HEK293 (cell line): ENCODE results near the gene SPTLC1.

Experiments
- CTCF ChIA-PET: fragments of 350-600 bp; formaldehyde crosslinking; extraction: SDS; loops from one replicate; lab custom pipeline; 2021; ENCODE audit warnings: antibody characterized with exemption; lab: Yijun Ruan, JAX
- POLR2A ChIA-PET: fragments of 300-600 bp; formaldehyde crosslinking; extraction: SDS; loops from one replicate; lab custom pipeline; 2020; ENCODE audit warnings: antibody characterized with exemption, inconsistent platforms; lab: Yijun Ruan, JAX
- H3K27ac ChIP-seq: fragments of 200-500 bp; sonication (Bioruptor generic); 2 replicates; pipeline ENCODE4 v1.5.1; 2014; ENCODE audit warnings: low read depth, low read length, control low read depth, inconsistent platforms; ENCODE audit errors: extremely low read depth
- H3K36me3 ChIP-seq, 2 experiments: fragments of 200-500 bp in 1 of 2; sonication (Bioruptor generic) in 1 of 2; 1 replicate in 1 of 2; 2 replicates in 1 of 2; pipeline ENCODE4 v1.5.1; 2014 to 2017; ENCODE audit warnings: inconsistent platforms in 2 of 2, low read length in 2 of 2; ENCODE audit not compliant: control insufficient read depth in 2 of 2, insufficient read depth in 1 of 2
- H3K4me1 ChIP-seq: fragments of 200-500 bp; sonication (Bioruptor generic); 2 replicates; pipeline ENCODE4 v1.5.1; 2014; ENCODE audit warnings: mild to moderate bottlenecking, low read length, inconsistent platforms; ENCODE audit not compliant: control insufficient read depth, insufficient read depth
- H3K4me3 ChIP-seq: 2 replicates; pipeline ENCODE4 v1.5.1; 2011; ENCODE audit warnings: low read depth, mild to moderate bottlenecking, control low read depth, low read length, moderate library complexity
- H3K9me3 ChIP-seq: fragments of 200-500 bp; sonication (Bioruptor generic); 2 replicates; pipeline ENCODE4 v1.5.1; 2014; ENCODE audit warnings: low read depth, low read length, inconsistent platforms; ENCODE audit not compliant: control insufficient read depth, insufficient read depth
- GLIS2 ChIP-seq: fragments of 450-650 bp; formaldehyde crosslinking; IDR thresholded peaks from 2 replicates; pipeline ENCODE4 v1.5.1; 2016; ENCODE audit warnings: missing biosample characterization, missing genetic modification characterization
- HOXA7 ChIP-seq: sonication (generic); formaldehyde crosslinking; IDR thresholded peaks from 2 replicates; pipeline ENCODE4 v1.8.1; 2022; ENCODE audit warnings: missing genetic modification reagents, borderline replicate concordance
- TSHZ1 ChIP-seq: fragments of 450-650 bp; formaldehyde crosslinking; IDR thresholded peaks from 2 replicates; pipeline ENCODE4 v1.5.1; 2016; ENCODE audit warnings: missing biosample characterization, missing genetic modification characterization, borderline replicate concordance
- YY2 ChIP-seq: fragments of 450-650 bp; formaldehyde crosslinking; IDR thresholded peaks from 2 replicates; pipeline ENCODE4 v1.5.1; 2016; ENCODE audit warnings: missing biosample characterization, missing genetic modification characterization
- ZBTB17 ChIP-seq: fragments of 450-650 bp; formaldehyde crosslinking; IDR thresholded peaks from 2 replicates; pipeline ENCODE4 v1.5.1; 2016; ENCODE audit warnings: missing biosample characterization, missing genetic modification characterization
- ZFP37 ChIP-seq: fragments of 450-650 bp; formaldehyde crosslinking; IDR thresholded peaks from 2 replicates; pipeline ENCODE4 v1.5.1; 2016; ENCODE audit warnings: missing biosample characterization, missing genetic modification characterization
- ZNF157 ChIP-seq: fragments of 450-650 bp; formaldehyde crosslinking; IDR thresholded peaks from 2 replicates; pipeline ENCODE4 v1.5.1; 2016; ENCODE audit warnings: missing biosample characterization, missing genetic modification characterization
- ZNF202 ChIP-seq: fragments of 450-650 bp; formaldehyde crosslinking; IDR thresholded peaks from 2 replicates; pipeline ENCODE4 v1.5.1; 2016; ENCODE audit warnings: missing biosample characterization, missing genetic modification characterization, borderline replicate concordance
- ZNF302 ChIP-seq: fragments of 450-650 bp; formaldehyde crosslinking; IDR thresholded peaks from 2 replicates; pipeline ENCODE4 v1.5.1; 2016; ENCODE audit warnings: missing biosample characterization, missing genetic modification characterization, low read depth
- ZNF362 ChIP-seq: fragments of 450-650 bp; formaldehyde crosslinking; IDR thresholded peaks from 2 replicates; pipeline ENCODE4 v1.5.1; 2016; ENCODE audit warnings: missing biosample characterization, missing genetic modification characterization
- ZNF416 ChIP-seq: fragments of 450-650 bp; formaldehyde crosslinking; IDR thresholded peaks from 2 replicates; pipeline ENCODE4 v1.5.1; 2016; ENCODE audit warnings: missing biosample characterization, missing genetic modification characterization
- ZNF585B ChIP-seq: fragments of 450-650 bp; formaldehyde crosslinking; IDR thresholded peaks from 2 replicates; pipeline ENCODE4 v1.5.1; 2016; ENCODE audit warnings: missing biosample characterization, missing genetic modification characterization
- ZNF701 ChIP-seq: fragments of 450-650 bp; formaldehyde crosslinking; IDR thresholded peaks from 2 replicates; pipeline ENCODE4 v1.5.1; 2016; ENCODE audit warnings: missing biosample characterization, missing genetic modification characterization
- TF ChIP-seq, protein P1 (sequence below): fragments of 450-650 bp; formaldehyde crosslinking; IDR thresholded peaks from 2 replicates; pipeline ENCODE4 v1.5.1; 2016; ENCODE audit warnings: missing biosample characterization, missing genetic modification characterization

SPTLC1 gene

DNA sequence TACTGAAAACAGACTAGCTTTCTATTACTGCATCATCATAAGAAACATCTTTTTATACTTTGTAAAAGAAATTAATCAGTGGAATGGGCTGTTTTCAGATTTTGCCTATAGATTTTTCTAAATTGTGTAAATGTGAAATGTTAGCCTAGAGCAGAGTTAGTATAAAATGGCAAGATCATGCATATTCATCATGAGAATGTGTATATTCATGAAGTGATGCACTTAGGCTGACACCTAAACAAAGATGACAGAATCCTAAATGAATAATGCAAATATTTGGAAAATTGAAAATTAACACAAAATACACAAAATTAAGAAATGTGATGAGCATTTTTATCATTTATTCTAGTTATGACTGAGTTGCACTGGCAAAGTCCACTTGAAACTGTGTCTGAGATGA, 57.2 kb downstream of the SPTLC1 start:
- no peaks in the 10 kb centered on the region for H3K4me1 ChIP-seq
- H3K9me3 ChIP-seq: no peaks in the 10 kb centered on the region
- ChIA-PET POLR2A (no interaction called here), CTCF (no interaction called here)
- no peak overlapping the region for H3K4me3 ChIP-seq
- TF ChIP-seq ZFP37 (tag by site-specific recombination) (no peak), ZNF416 (tag by site-specific recombination) (no peak)
- no peak overlapping the region for H3K27ac ChIP-seq
- peaks cover 0 to 67% of the 10 kb centered on the region in 2 experiments; a peak in 2 of 3 replicates for H3K36me3 ChIP-seq

DNA sequence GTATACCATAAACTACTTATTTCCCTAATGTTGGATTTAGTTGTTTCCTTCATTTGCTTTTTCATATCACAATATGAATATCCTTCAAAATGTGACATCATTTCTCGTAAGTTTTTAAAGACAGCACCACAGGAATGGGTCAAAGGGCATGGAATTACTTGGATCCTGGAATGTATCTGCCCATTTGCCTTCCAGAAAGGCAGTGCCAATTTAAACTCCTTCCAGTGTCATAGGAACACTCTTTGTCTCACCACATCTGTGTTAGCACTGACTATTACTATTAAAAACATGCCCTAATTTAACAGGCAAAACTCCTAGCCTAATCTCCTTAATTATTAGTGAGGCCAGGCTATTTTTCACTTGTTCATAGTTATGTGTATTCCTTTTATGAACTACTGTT, 58.0 kb downstream of the SPTLC1 start:
- H3K27ac ChIP-seq: no peak overlapping the region
- TF ChIP-seq ZBTB17 (tag by site-specific recombination) (no peak), ZNF302 (no peak), ZNF157 (tag by site-specific recombination) (no peak), ZNF585B (no peak), ZNF701 (tag by site-specific recombination) (no peak)
- peaks cover 0 to 60% of the 10 kb centered on the region in 2 experiments; a peak in 2 of 3 replicates for H3K36me3 ChIP-seq
- H3K9me3 ChIP-seq: no peaks in the 10 kb centered on the region
- H3K4me3 ChIP-seq: no peak overlapping the region
- CTCF ChIA-PET: no interaction called here
- POLR2A ChIA-PET: no interaction called here
- H3K4me1 ChIP-seq: no peaks in the 10 kb centered on the region

DNA sequence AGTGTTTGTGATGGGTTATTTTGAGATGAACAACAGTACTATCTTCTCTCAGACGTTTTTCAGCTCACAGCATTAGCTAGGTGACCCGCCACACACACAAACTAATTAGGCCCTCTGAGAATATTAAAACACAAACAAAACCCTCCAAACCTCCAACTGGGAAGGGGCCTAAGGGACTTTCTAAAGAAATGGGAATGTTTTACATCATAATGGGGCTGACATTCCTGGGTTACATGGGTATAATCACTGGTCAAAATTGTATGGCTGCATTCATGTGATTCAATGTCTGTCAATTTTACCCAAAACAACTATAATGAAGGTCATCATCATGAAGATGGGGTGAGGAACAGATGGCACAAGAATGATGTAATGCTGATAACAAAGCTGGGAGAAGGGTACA, 59.6 kb downstream of the SPTLC1 start:
- POLR2A ChIA-PET: interaction anchor here (0.9 kb wide), 1 partner anchor 22 kb away, joined by 3 read pairs; no protein-coding TSS in a partner anchor
- TF ChIP-seq TSHZ1: no peak
- Histone ChIP-seq H3K9me3 (no peaks in the 10 kb centered on the region), H3K27ac (no peak overlapping the region), H3K4me3 (no peak overlapping the region), H3K36me3 (peaks cover 0 to 62% of the 10 kb centered on the region in 2 experiments; a peak in 2 of 3 replicates), H3K4me1 (no peaks in the 10 kb centered on the region)
- CTCF ChIA-PET: interaction anchor here (0.5 to 1.4 kb wide), 2 partner anchors 101 to 280 kb away, joined by 3 read pairs; no protein-coding TSS in a partner anchor

- ChIA-PET CTCF (no interaction called here), POLR2A (no interaction called here)
- Histone ChIP-seq H3K27ac (no peak overlapping the region), H3K9me3 (no peaks in the 10 kb centered on the region), H3K36me3 (peaks cover 0 to 72% of the 10 kb centered on the region in 2 experiments; a peak in 1 of 3 replicates), H3K4me3 (no peak overlapping the region), H3K4me1 (no peaks in the 10 kb centered on the region)
- TF ChIP-seq GLIS2 (tag by site-specific recombination) (no peak), HOXA7 (CRISPR knock-in tag) (no peak), ZNF362 (tag by site-specific recombination) (no peak), ZNF202 (tag by site-specific recombination) (no peak), YY2 (no peak)
- TF ChIP-seq, protein P1, sequence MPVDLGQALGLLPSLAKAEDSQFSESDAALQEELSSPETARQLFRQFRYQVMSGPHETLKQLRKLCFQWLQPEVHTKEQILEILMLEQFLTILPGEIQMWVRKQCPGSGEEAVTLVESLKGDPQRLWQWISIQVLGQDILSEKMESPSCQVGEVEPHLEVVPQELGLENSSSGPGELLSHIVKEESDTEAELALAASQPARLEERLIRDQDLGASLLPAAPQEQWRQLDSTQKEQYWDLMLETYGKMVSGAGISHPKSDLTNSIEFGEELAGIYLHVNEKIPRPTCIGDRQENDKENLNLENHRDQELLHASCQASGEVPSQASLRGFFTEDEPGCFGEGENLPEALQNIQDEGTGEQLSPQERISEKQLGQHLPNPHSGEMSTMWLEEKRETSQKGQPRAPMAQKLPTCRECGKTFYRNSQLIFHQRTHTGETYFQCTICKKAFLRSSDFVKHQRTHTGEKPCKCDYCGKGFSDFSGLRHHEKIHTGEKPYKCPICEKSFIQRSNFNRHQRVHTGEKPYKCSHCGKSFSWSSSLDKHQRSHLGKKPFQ: no peak
- TF ChIP-seq, all 188 proteins: peak for 0
Measured at GRCh38 chr9:92048924-92049625, 66.1 kb downstream of the SPTLC1 start.
